Upper lobe of right lung (tissue), 1 donor: ENCODE results near the gene LMO7. TPM values are rescaled to one million over a fixed set of nuclear protein-coding genes. Genes with fewer than 3 reads are reported as not detected.

ENCODE experiments used
- ATAC-seq: fragments of 200-7000 bp; cut with Tn5 transposase; one replicate; pipeline ENCODE4 v1.9.1; 2020; ENCODE audit warnings: mild to moderate bottlenecking, moderate library complexity
- DNase-seq: peaks from one replicate; pipeline ENCODE4 v3.0.0-alpha.2; 2020
- H3K27ac ChIP-seq: fragments of 200-600 bp; one replicate; pipeline ENCODE4 v1.8.0; 2022
- H3K27me3 ChIP-seq: fragments of 200-600 bp; one replicate; pipeline ENCODE4 v1.8.0; 2022; ENCODE audit warnings: mild to moderate bottlenecking
- H3K36me3 ChIP-seq: fragments of 200-600 bp; one replicate; pipeline ENCODE4 v1.8.0; 2022
- H3K4me1 ChIP-seq: fragments of 200-600 bp; one replicate; pipeline ENCODE4 v1.8.0; 2022
- H3K4me3 ChIP-seq: fragments of 200-600 bp; one replicate; pipeline ENCODE4 v1.8.0; 2022; ENCODE audit warnings: mild to moderate bottlenecking
- H3K9me3 ChIP-seq: fragments of 200-600 bp; one replicate; pipeline ENCODE4 v1.8.0; 2022
- CTCF ChIP-seq: fragments of 200-600 bp; IDR thresholded peaks from one replicate; pipeline ENCODE4 v1.8.0; 2022; ENCODE audit warnings: antibody characterized with exemption
- intact Hi-C: fragments of 100-400 bp; cut with DNase I; formaldehyde crosslinking; loops from one replicate; pipeline ENCODE4 v1.11.0; 2022
- total RNA-seq: library from RNA; stranded (reverse); fragmentation: NEBNext Ultra II Directional; extraction: Animal tissue kit (Norgen Biotek cat#: 25700); gene quantifications from one replicate; pipeline ENCODE4 v1.2.1, GENCODE V29; 2021
- donor health status: DM: no; HTN: yes; CAD: no; lungs with severe emphysema.

Gene LMO7
- total RNA-seq, 1 donor from 2014 or later: 549 TPM

GRCh38 chr13:75861786-75862185, 225.7 kb downstream of the LMO7 start:
- no peaks in the 10 kb centered on the region for H3K9me3 ChIP-seq
- H3K36me3 ChIP-seq: peaks cover 10% of the 10 kb centered on the region
- no peak overlapping the region for H3K27ac ChIP-seq
- H3K4me1 ChIP-seq: no peaks in the 10 kb centered on the region
- DNase-seq: no peak
- H3K4me3 ChIP-seq: no peak overlapping the region
- intact Hi-C loops: no loop called here
- no peak for TF ChIP-seq CTCF
- no peaks in the 10 kb centered on the region for H3K27me3 ChIP-seq
- ATAC-seq: no peak

- Histone ChIP-seq H3K9me3 (no peaks in the 10 kb centered on the region), H3K27me3 (no peaks in the 10 kb centered on the region), H3K4me1 (no peaks in the 10 kb centered on the region), H3K4me3 (no peak overlapping the region), H3K27ac (no peak overlapping the region), H3K36me3 (no peaks in the 10 kb centered on the region)
- DNase-seq (no peak), ATAC-seq (peak; percentile 19)
- intact Hi-C loops: no loop called here
- TF ChIP-seq CTCF: no peak
Observed at GRCh38 chr13:75864718-75865117, 228.6 kb downstream of the LMO7 start.

DNA sequence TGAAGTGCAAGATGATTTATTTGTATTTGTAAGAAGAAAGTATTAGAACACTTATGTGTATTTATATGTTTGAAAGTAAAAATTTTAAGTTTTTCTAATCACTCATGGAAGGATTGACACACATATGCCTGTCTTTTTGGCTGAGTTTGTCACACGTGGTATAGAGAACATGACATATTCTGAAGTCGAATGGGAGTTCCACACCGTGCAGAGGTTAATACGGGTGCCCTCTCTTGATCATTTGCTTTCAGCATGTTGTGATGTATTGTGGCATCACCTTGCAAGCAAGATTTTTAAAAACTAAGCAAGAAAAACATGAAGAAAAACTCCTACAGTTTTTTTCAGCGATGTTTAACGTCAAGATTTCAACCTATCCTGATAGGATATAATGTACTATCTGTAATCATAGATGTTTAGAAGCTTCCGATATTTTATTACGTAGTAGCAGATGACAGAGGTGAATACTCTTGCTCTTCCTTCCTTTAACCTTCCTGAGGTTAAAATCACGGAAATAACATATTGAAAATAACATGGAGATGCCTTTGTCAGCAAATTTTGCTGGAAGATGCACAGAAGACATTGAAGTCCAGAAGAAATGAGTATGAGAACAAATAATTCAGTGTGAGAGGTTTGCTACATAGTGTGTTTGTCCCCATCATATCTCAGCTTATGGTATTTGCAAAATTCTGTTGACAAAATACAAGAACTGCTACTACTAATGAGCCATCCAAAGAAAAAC, 231.4 kb downstream of the LMO7 start:
- H3K9me3 ChIP-seq: no peaks in the 10 kb centered on the region
- TF ChIP-seq CTCF: no peak
- DNase-seq: no peak
- H3K27ac ChIP-seq: no peak overlapping the region
- H3K27me3 ChIP-seq: no peaks in the 10 kb centered on the region
- H3K4me1 ChIP-seq: no peaks in the 10 kb centered on the region
- H3K36me3 ChIP-seq: no peaks in the 10 kb centered on the region
- ATAC-seq: no peak
- intact Hi-C loops: no loop called here
- H3K4me3 ChIP-seq: no peak overlapping the region

DNA sequence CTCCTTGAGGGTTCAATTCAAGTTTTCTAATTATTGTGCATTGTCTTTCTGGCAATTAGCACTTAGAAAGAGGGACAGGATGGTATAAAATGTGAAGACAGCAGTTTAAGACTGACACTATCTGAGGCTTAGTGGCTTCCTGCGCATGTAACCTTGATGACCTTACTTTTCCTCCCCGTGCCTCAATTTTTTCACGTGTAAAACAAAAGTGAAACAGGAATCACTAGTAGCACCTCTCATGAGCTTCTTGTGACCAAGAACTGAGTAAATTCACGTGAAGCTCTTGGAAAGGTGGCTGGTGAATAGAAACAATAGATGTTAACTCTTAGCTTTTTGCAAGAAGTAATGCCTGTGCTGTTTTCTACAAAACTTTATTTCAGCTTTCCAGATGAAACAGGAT, 233.9 kb downstream of the LMO7 start:
- no peaks in the 10 kb centered on the region for H3K4me1 ChIP-seq
- no peaks in the 10 kb centered on the region for H3K36me3 ChIP-seq
- ATAC-seq: peak; percentile 34
- DNase-seq: no peak
- TF ChIP-seq CTCF: no peak
- H3K4me3 ChIP-seq: peak overlapping the region; percentile 47
- no peak overlapping the region for H3K27ac ChIP-seq
- intact Hi-C loops: loop anchor here (10.0 kb wide), 2 partner anchors 605 to 1035 kb away; no protein-coding TSS in a partner anchor
- no peaks in the 10 kb centered on the region for H3K27me3 ChIP-seq
- H3K9me3 ChIP-seq: no peaks in the 10 kb centered on the region

GRCh38 chr13:75870397-75870903, 234.3 kb downstream of the LMO7 start:
- ATAC-seq: peak; percentile 62
- intact Hi-C loops: loop anchor here (10.0 kb wide), 2 partner anchors 604 to 1034 kb away; no protein-coding TSS in a partner anchor
- Histone ChIP-seq H3K9me3 (no peaks in the 10 kb centered on the region), H3K27ac (no peak overlapping the region), H3K27me3 (no peaks in the 10 kb centered on the region), H3K36me3 (no peaks in the 10 kb centered on the region), H3K4me3 (peak overlapping the region; percentile 47), H3K4me1 (no peaks in the 10 kb centered on the region)
- DNase-seq: no peak
- TF ChIP-seq CTCF: peak; percentile 74
